Activated CD4-positive, alpha-beta T cell treated with anti-CD3 and anti-CD28 coated beads, Interleukin-2, amount 50 U/mL, for 48 hours (primary cell): Measurements from ENCODE around the gene ZNF281.
"Not testable (repeated sequence)": the region's sequence is repeated elsewhere in the genome, so short reads cannot be mapped to it uniquely, and the experiment has no call there.

Experiments
- DNase-seq, 2 experiments: peaks; one replicate each; pipeline ENCODE4 v3.0.0-alpha.2; 2020

The ZNF281 gene

GRCh38 chr1:200363264-200363933, 46.4 kb downstream of the ZNF281 start:
- no peak for DNase-seq

- no peak for DNase-seq
Measured at GRCh38 chr1:200362421-200362820, 47.4 kb downstream of the ZNF281 start.

GRCh38 chr1:200359610-200360163, 50.1 kb downstream of the ZNF281 start:
- no peak for DNase-seq

DNA sequence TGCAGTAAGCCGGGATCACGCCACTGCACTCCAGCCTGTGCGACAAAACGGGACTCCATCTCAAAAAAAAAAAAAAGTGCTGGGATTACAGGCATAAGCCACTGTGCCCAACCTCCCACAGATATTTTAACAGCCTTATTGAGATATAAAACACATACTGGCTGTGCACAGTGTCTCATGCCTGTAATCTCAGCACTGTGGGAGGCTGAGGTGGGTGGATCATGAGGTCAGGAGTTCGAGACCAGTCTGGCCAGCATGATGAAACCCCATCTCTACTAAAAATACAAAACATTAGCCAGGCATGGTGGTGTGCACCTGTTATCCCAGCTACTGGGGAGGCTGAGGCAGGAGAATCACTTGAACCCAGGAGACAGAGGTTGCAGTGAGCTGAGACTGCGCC, 51.9 kb downstream of the ZNF281 start:
- not testable (repeated sequence) for DNase-seq

- no peak for DNase-seq
Measured at GRCh38 chr1:200355801-200356200, 54.0 kb downstream of the ZNF281 start.
